ENCODE results near the gene HSPA1A.

DNA sequence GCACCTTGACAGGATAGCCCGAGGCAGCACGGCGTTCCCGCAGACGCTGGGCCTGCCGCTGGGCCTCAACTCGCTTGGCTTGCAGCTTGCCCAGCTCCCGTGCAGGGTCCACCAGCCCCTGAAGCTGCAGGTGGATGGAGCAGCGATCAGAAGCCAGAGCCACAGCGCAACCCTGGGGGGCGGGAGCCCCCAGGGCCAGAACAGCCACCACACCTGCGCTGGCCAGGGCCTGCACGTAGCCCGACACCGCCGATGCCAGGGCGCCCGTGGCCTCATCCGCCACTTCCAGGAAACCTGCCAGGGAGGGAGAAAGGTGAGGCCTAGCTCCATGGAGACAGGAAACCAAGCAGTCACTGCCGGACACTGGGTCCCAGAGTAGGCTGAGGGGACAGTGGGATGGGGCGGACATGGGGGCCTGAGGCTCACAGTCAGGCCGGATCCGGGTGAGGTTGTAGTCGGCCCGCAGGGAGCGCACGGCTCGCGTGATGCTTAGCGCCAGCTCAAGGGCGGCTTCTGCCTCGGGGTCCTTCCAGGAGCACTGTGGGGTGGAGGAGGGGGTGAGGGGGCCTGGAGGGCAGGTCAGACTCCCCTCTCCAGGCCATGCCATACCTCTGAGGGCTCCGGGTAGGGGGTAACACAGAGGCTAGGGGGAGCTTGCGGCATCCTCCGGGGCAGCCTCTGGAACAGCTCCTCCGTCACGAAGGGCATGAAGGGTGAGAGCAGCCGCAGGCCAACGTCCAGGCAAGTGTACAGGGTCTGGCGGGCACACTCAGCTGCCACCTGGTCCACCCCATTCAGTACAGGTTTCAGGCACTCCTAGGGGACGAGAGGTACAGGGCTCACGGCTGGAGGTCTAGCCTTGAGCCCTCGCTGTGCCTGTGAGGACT, 36.1 kb upstream of the HSPA1A start:
- TF ChIP-seq, protein P1, sequence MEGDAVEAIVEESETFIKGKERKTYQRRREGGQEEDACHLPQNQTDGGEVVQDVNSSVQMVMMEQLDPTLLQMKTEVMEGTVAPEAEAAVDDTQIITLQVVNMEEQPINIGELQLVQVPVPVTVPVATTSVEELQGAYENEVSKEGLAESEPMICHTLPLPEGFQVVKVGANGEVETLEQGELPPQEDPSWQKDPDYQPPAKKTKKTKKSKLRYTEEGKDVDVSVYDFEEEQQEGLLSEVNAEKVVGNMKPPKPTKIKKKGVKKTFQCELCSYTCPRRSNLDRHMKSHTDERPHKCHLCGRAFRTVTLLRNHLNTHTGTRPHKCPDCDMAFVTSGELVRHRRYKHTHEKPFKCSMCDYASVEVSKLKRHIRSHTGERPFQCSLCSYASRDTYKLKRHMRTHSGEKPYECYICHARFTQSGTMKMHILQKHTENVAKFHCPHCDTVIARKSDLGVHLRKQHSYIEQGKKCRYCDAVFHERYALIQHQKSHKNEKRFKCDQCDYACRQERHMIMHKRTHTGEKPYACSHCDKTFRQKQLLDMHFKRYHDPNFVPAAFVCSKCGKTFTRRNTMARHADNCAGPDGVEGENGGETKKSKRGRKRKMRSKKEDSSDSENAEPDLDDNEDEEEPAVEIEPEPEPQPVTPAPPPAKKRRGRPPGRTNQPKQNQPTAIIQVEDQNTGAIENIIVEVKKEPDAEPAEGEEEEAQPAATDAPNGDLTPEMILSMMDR (IDR thresholded peaks at IDR 0.05; ENCODE audit: low read depth, low read length), result no peak
- no peak for TF ChIP-seq POLR2A (IDR thresholded peaks at IDR 0.05; ENCODE audit: extremely low read depth, insufficient read length)
